H9 (cell line): ENCODE data around the gene ARMS2. TPM values are rescaled to one million over a fixed set of nuclear protein-coding genes. Genes with fewer than 3 reads are reported as not detected.

ENCODE experiments used
- DNase-seq: peaks from one replicate; pipeline ENCODE4 v3.0.0-alpha.2; 2017
- H2AFZ ChIP-seq: one replicate; pipeline ENCODE4 v1.6.1; 2013; ENCODE audit warnings: mild to moderate bottlenecking, low read length, control low read depth, moderate library complexity
- H2AK5ac ChIP-seq: 2 replicates; pipeline ENCODE4 v1.6.1; 2013; ENCODE audit warnings: low read length, control low read depth, mixed read lengths; ENCODE audit not compliant: insufficient read length
- H2BK120ac ChIP-seq: one replicate; pipeline ENCODE4 v1.6.1; 2013; ENCODE audit warnings: low read depth, mild to moderate bottlenecking, low read length, control low read depth, inconsistent platforms; ENCODE audit not compliant: poor library complexity, severe bottlenecking
- H2BK12ac ChIP-seq: 2 replicates; pipeline ENCODE4 v1.6.1; 2013; ENCODE audit warnings: low read length, control low read depth, mixed read lengths, low read depth; ENCODE audit not compliant: insufficient read length
- H2BK15ac ChIP-seq: 2 replicates; pipeline ENCODE4 v1.6.1; 2013; ENCODE audit warnings: low read depth, low read length, control low read depth
- H2BK20ac ChIP-seq: one replicate; pipeline ENCODE4 v1.6.1; 2013; ENCODE audit warnings: low read depth, mild to moderate bottlenecking, low read length, control low read depth, inconsistent platforms; ENCODE audit not compliant: poor library complexity, severe bottlenecking
- H2BK5ac ChIP-seq: 2 replicates; pipeline ENCODE4 v1.6.1; 2013; ENCODE audit warnings: low read length, control low read depth, mixed read lengths; ENCODE audit not compliant: insufficient read length
- H3K14ac ChIP-seq: 2 replicates; pipeline ENCODE4 v1.6.1; 2013; ENCODE audit warnings: low read length, control low read depth; ENCODE audit not compliant: insufficient read depth
- H3K18ac ChIP-seq: 2 replicates; pipeline ENCODE4 v1.6.1; 2013; ENCODE audit warnings: low read depth, mild to moderate bottlenecking, mixed read lengths, low read length, control low read depth; ENCODE audit not compliant: insufficient read length
- H3K23ac ChIP-seq: 2 replicates; pipeline ENCODE4 v1.6.1; 2013; ENCODE audit warnings: low read length, control low read depth, mixed read lengths, low read depth; ENCODE audit not compliant: insufficient read length
- H3K23me2 ChIP-seq: 2 replicates; pipeline ENCODE4 v1.6.1; 2013; ENCODE audit warnings: low read depth, mild to moderate bottlenecking, mixed read lengths, low read length, control low read depth; ENCODE audit not compliant: insufficient read length, poor library complexity, severe bottlenecking
- H3K27ac ChIP-seq: 2 replicates; pipeline ENCODE4 v1.5.1; 2013; ENCODE audit warnings: low read length, control low read depth, mixed read lengths, low read depth; ENCODE audit not compliant: insufficient read length
- H3K27me3 ChIP-seq: 2 replicates; pipeline ENCODE4 v1.6.1; 2013; ENCODE audit warnings: low read length, control low read depth, inconsistent platforms; ENCODE audit not compliant: insufficient read depth
- H3K4ac ChIP-seq: 2 replicates; pipeline ENCODE4 v1.6.1; 2013; ENCODE audit warnings: low read depth, mild to moderate bottlenecking, control low read depth, inconsistent platforms, low read length, moderate library complexity
- H3K4me1 ChIP-seq: 2 replicates; pipeline ENCODE4 v1.6.1; 2013; ENCODE audit warnings: low read length, control low read depth, inconsistent platforms; ENCODE audit not compliant: insufficient read depth
- H3K4me2 ChIP-seq: 2 replicates; pipeline ENCODE4 v1.6.1; 2013; ENCODE audit warnings: low read length, control low read depth, mixed read lengths; ENCODE audit not compliant: insufficient read length, insufficient read depth
- H3K56ac ChIP-seq: 2 replicates; pipeline ENCODE4 v1.6.1; 2013; ENCODE audit warnings: low read depth, mild to moderate bottlenecking, mixed read lengths, low read length, control low read depth; ENCODE audit not compliant: insufficient read length
- H3K79me1 ChIP-seq: 2 replicates; pipeline ENCODE4 v1.6.1; 2013; ENCODE audit warnings: low read depth, mild to moderate bottlenecking, moderate library complexity, low read length, control low read depth, inconsistent platforms; ENCODE audit not compliant: insufficient read depth, poor library complexity, severe bottlenecking
- H3K79me2 ChIP-seq: 2 replicates; pipeline ENCODE4 v1.6.1; 2013; ENCODE audit warnings: low read length, control low read depth, inconsistent platforms; ENCODE audit not compliant: insufficient read depth
- H3K9ac ChIP-seq: 2 replicates; pipeline ENCODE4 v1.6.1; 2013; ENCODE audit warnings: low read length, control low read depth, mixed read lengths; ENCODE audit not compliant: insufficient read length; ENCODE audit errors: extremely low read depth
- H3K9me3 ChIP-seq: one replicate; pipeline ENCODE4 v1.6.1; 2013; ENCODE audit warnings: low read depth, low read length, inconsistent platforms; ENCODE audit not compliant: control insufficient read depth
- H3T11ph ChIP-seq: one replicate; pipeline ENCODE4 v1.6.1; 2013; ENCODE audit warnings: mild to moderate bottlenecking, low read length, control low read depth, inconsistent platforms
- H4K20me1 ChIP-seq: one replicate; pipeline ENCODE4 v1.6.1; 2013; ENCODE audit not compliant: control insufficient read depth, insufficient read length, insufficient read depth
- H4K5ac ChIP-seq: 2 replicates; pipeline ENCODE4 v1.6.1; 2013; ENCODE audit warnings: low read depth, mild to moderate bottlenecking, mixed read lengths, low read length, control low read depth; ENCODE audit not compliant: insufficient read length
- H4K8ac ChIP-seq: replicated peaks from 2 replicates; pipeline ENCODE4 v1.6.1; 2013; ENCODE audit warnings: low read length, control low read depth, mixed read lengths, low read depth; ENCODE audit not compliant: insufficient read length
- H4K91ac ChIP-seq: 2 replicates; pipeline ENCODE4 v1.6.1; 2013; ENCODE audit warnings: low read depth, mild to moderate bottlenecking, moderate library complexity, mixed read lengths, low read length, control low read depth; ENCODE audit not compliant: insufficient read length
- H3K27ac Mint-ChIP-seq, 3 experiments: 2 replicates in 2 of 3; 3 replicates in 1 of 3; pipeline ENCODE4 v1.8.0; 2020 to 2021; ENCODE audit warnings: mixed read lengths in 3 of 3, mild to moderate bottlenecking in 1 of 3, moderate library complexity in 1 of 3
- H3K27me3 Mint-ChIP-seq: 2 replicates; pipeline ENCODE4 v1.8.0; 2021; ENCODE audit warnings: low read depth, mild to moderate bottlenecking, moderate library complexity, mixed read lengths
- H3K36me3 Mint-ChIP-seq, 3 experiments: 2 replicates in 2 of 3; 3 replicates in 1 of 3; pipeline ENCODE4 v1.8.0; 2020 to 2021; ENCODE audit warnings: low read depth in 3 of 3, mixed read lengths in 3 of 3; ENCODE audit not compliant: insufficient read depth in 1 of 3
- H3K4me1 Mint-ChIP-seq, 2 experiments: 2 replicates each; pipeline ENCODE4 v1.8.0; 2020; ENCODE audit warnings: mixed read lengths in 2 of 2
- H3K4me3 Mint-ChIP-seq, 2 experiments: 2 replicates in 1 of 2; 3 replicates in 1 of 2; pipeline ENCODE4 v1.8.0; 2020 to 2021; ENCODE audit warnings: mild to moderate bottlenecking in 2 of 2, mixed read lengths in 2 of 2, moderate library complexity in 1 of 2
- H3K9me3 Mint-ChIP-seq, 2 experiments: 2 replicates in 1 of 2; 3 replicates in 1 of 2; pipeline ENCODE4 v1.8.0; 2020; ENCODE audit warnings: mild to moderate bottlenecking in 2 of 2, mixed read lengths in 2 of 2, moderate library complexity in 1 of 2
- CTCF ChIP-seq: fragments of 200-600 bp; sonication (generic); conservative IDR thresholded peaks from 3 replicates; pipeline ENCODE4 v1.8.0; 2021; ENCODE audit warnings: antibody characterized with exemption, mild to moderate bottlenecking
- WGBS: extraction: QIAGEN DNeasy Blood & Tissue Kit; methylation state at CpG from one replicate; pipeline ENCODE4 v1.1.7; 2013; ENCODE audit warnings: missing lambda C conversion rate, low lambda C conversion rate, mixed read lengths; ENCODE audit not compliant: insufficient read length; ENCODE audit errors: extremely low coverage; 5-methylcytosine and 5-hydroxymethylcytosine counted together
- total RNA-seq: library from RNA; stranded (reverse); gene quantifications from 2 replicates; pipeline ENCODE4 v1.2.1, GENCODE V29; 2021

ARMS2 gene
- total RNA-seq, 1 experiment from 2014 or later: not detected

- Histone ChIP-seq H3T11ph (no peak overlapping the region), H3K9me3 (no peaks in the 10 kb centered on the region), H3K79me1 (no peaks in the 10 kb centered on the region), H2AFZ (no peak overlapping the region), H3K23me2 (no peaks in the 10 kb centered on the region), H3K4me2 (no peak overlapping the region), H2BK12ac (no peak overlapping the region), H4K5ac (no peak overlapping the region), H3K56ac (no peak overlapping the region), H3K27me3 (no peaks in the 10 kb centered on the region), H2BK15ac (no peak overlapping the region), H3K27ac (no peak overlapping the region), H2BK5ac (no peak overlapping the region), H3K4me1 (no peaks in the 10 kb centered on the region), H2BK20ac (no peak overlapping the region), H3K4ac (no peak overlapping the region), H3K18ac (no peak overlapping the region), H4K8ac (no peak overlapping the region), H3K23ac (no peak overlapping the region), H4K20me1 (no peaks in the 10 kb centered on the region), H2AK5ac (no peak overlapping the region), H2BK120ac (no peak overlapping the region), H3K79me2 (no peaks in the 10 kb centered on the region), H3K14ac (no peak overlapping the region), H4K91ac (no peak overlapping the region), H3K9ac (no peak overlapping the region)
- no peak for DNase-seq
- 0 out of 4 replicates have a peak, but pooled peaks cover 0 to 8% of the 10 kb centered on the region in 2 experiments for H3K4me1 Mint-ChIP-seq
- H3K27me3 Mint-ChIP-seq: peaks cover 2% of the 10 kb centered on the region; the same call in 1 of the 2 replicates
- H3K4me3 Mint-ChIP-seq: no peak overlapping the region
- WGBS: no CpG with 5 or more reads among the region's 5 CpGs
- peaks cover 0 to 1% (median 0%) of the 10 kb centered on the region in 3 experiments; a peak in 1 of 7 replicates for H3K36me3 Mint-ChIP-seq
- H3K27ac Mint-ChIP-seq: no peak overlapping the region
- H3K9me3 Mint-ChIP-seq: no peaks in the 10 kb centered on the region
- TF ChIP-seq CTCF: no peak
These were observed 50.6 kb downstream of the ARMS2 start for GRCh38 chr10:122505011-122505410.
